Right atrium auricular region (tissue), 2 donors: ENCODE measurements around the gene ARHGEF7. TPM values are rescaled to one million over a fixed set of nuclear protein-coding genes. Genes with fewer than 3 reads are reported as not detected.

ENCODE experiments used
- DNase-seq: peaks from one replicate; pipeline ENCODE4 v3.0.0-alpha.2; 2019; ENCODE audit warnings: low spot score
- H3K27ac ChIP-seq, 2 donors: fragments of 200-600 bp; sonication (generic); 1 replicate in 1 of 2; 2 replicates in 1 of 2; pipeline ENCODE4 v1.5.1; 2016 to 2019
- H3K27me3 ChIP-seq, 2 donors: fragments of 200-600 bp; sonication (generic); one replicate each; pipeline versions ENCODE4 v1.5.1 to v1.6.0; 2017 to 2019
- H3K36me3 ChIP-seq: fragments of 200-600 bp; sonication (generic); one replicate; pipeline ENCODE4 v1.5.1; 2016
- H3K4me1 ChIP-seq, 2 donors: fragments of 200-600 bp; sonication (generic); one replicate each; pipeline versions ENCODE4 v1.5.1 to v1.6.0; 2017 to 2019
- H3K4me3 ChIP-seq, 2 donors: fragments of 200-600 bp; sonication (generic); 1 replicate in 1 of 2; 2 replicates in 1 of 2; pipeline ENCODE4 v1.5.1; 2017 to 2019; ENCODE audit warnings: mild to moderate bottlenecking in 1 of 2, moderate library complexity in 1 of 2
- H3K9me3 ChIP-seq, 2 donors: fragments of 200-600 bp; sonication (generic); one replicate each; pipeline ENCODE4 v1.5.1; 2019
- CTCF ChIP-seq, 2 donors: fragments of 200-600 bp; sonication (generic); IDR thresholded peaks; one replicate each; pipeline ENCODE4 v1.5.1; 2019; ENCODE audit warnings: antibody characterized with exemption in 2 of 2
- total RNA-seq, 2 donors: library from RNA; depleted of rRNA; stranded (reverse); fragments of >200 nt; gene quantifications; one replicate each; pipeline ENCODE4 v1.1.0, GENCODE V29; 2016

The ARHGEF7 gene
- total RNA-seq, 2 donors from 2014 or later: 27.8 to 36.9 TPM

GRCh38 chr13:111202745-111203144, 87.6 kb downstream of the ARHGEF7 start:
- peak overlapping the region; percentile 25 to 40 for H3K4me3 ChIP-seq
- peaks cover 0 to 59% of the 10 kb centered on the region in 2 donors for H3K4me1 ChIP-seq

GRCh38 chr13:111203736-111204389, 88.8 kb downstream of the ARHGEF7 start:
- TF ChIP-seq CTCF (IDR thresholded peaks at IDR 0.05): no peak
- peak overlapping the region; percentile 25 to 40 for H3K4me3 ChIP-seq
- no peaks in the 10 kb centered on the region for H3K36me3 ChIP-seq
- peaks cover 0 to 71% of the 10 kb centered on the region in 2 donors for H3K4me1 ChIP-seq
- DNase-seq: no peak
- no peaks in the 10 kb centered on the region for H3K9me3 ChIP-seq
- peak overlapping the region; percentile 68 for H3K27ac ChIP-seq
- no peaks in the 10 kb centered on the region for H3K27me3 ChIP-seq

More at GRCh38 chr13:111202745-111203144, 87.6 kb downstream of the ARHGEF7 start:
- no peaks in the 10 kb centered on the region for H3K27me3 ChIP-seq
- H3K36me3 ChIP-seq: no peaks in the 10 kb centered on the region
- peak; percentile 69 for DNase-seq
- no peak for TF ChIP-seq CTCF (IDR thresholded peaks at IDR 0.05)
- no peaks in the 10 kb centered on the region for H3K9me3 ChIP-seq
- H3K27ac ChIP-seq: peak overlapping the region; percentile 68

- DNase-seq: peak; percentile 81
- no peaks in the 10 kb centered on the region for H3K9me3 ChIP-seq
- TF ChIP-seq CTCF (IDR thresholded peaks at IDR 0.05): no peak
- peak overlapping the region in 1 of 2 donors; percentile 40 for H3K4me3 ChIP-seq
- peaks cover 0 to 78% of the 10 kb centered on the region in 2 donors for H3K4me1 ChIP-seq
- no peaks in the 10 kb centered on the region for H3K36me3 ChIP-seq
- no peaks in the 10 kb centered on the region for H3K27me3 ChIP-seq
- peak overlapping the region; percentile 68 for H3K27ac ChIP-seq
Observed at GRCh38 chr13:111204438-111205177, 89.5 kb downstream of the ARHGEF7 start.

GRCh38 chr13:111206148-111206547, 91.0 kb downstream of the ARHGEF7 start:
- Histone ChIP-seq H3K36me3 (no peaks in the 10 kb centered on the region), H3K27me3 (no peaks in the 10 kb centered on the region), H3K4me1 (peaks cover 0 to 80% of the 10 kb centered on the region in 2 donors), H3K27ac (peak overlapping the region in 1 of 2 donors; percentile 25), H3K9me3 (no peaks in the 10 kb centered on the region), H3K4me3 (no peak overlapping the region)
- DNase-seq: no peak
- no peak for TF ChIP-seq CTCF (IDR thresholded peaks at IDR 0.05)

GRCh38 chr13:111209613-111210012, 94.5 kb downstream of the ARHGEF7 start:
- Histone ChIP-seq H3K36me3 (no peaks in the 10 kb centered on the region), H3K4me3 (no peak overlapping the region), H3K27me3 (no peaks in the 10 kb centered on the region), H3K9me3 (no peaks in the 10 kb centered on the region), H3K4me1 (peaks cover 0 to 75% of the 10 kb centered on the region in 2 donors), H3K27ac (peak overlapping the region in 1 of 2 donors; percentile 42)
- no peak for TF ChIP-seq CTCF (IDR thresholded peaks at IDR 0.05)
- DNase-seq: no peak
